ENCODE results near the gene PKDREJ. TPM values are rescaled to one million over a fixed set of nuclear protein-coding genes. Genes with fewer than 3 reads are reported as not detected.

PKDREJ gene
- total RNA-seq, 1 donor: not detected

DNA sequence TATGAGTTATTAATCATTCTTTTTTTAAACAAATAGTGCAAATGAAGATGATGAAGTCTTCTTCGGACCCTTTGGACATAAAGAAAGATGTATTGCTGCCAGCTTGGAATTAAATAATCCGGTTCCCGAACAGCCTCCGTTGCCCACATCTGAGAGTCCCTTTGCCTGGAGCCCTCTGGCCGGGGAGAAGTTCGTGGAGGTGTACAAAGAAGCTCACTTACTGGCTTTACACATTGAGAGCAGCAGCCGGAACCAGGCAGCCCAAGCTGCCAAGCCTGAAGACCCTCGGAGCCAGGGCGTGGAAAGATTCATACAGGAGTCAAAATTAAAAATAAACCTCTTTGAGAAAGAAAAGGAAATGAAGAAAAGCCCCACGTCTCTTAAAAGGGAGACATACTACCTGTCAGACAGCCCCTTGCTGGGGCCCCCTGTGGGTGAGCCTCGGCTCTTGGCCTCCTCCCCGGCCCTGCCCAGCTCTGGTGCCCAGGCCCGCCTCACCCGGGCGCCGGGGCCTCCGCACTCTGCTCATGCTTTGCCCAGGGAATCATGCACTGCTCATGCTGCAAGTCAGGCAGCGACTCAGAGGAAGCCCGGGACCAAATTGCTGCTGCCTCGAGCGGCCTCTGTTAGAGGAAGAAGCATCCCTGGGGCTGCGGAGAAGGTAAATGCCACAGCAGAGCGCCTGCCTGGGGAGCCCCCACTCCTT lies 45.3 kb upstream of the PKDREJ start:
- Histone ChIP-seq H3K79me2 (ENCODE audit: insufficient read depth, low read length) (peaks cover 77% of the 10 kb centered on the region), H3K4me3 (ENCODE audit: insufficient read depth, low read length) (no peak overlapping the region), H3K36me3 (ENCODE audit: insufficient read depth, low read length) (peaks cover 17% of the 10 kb centered on the region), H3K27ac (ENCODE audit: low read depth, low read length) (no peak overlapping the region), H2AFZ (ENCODE audit: low read length) (no peak overlapping the region), H3K9me3 (ENCODE audit: low read depth, low read length) (no peaks in the 10 kb centered on the region), H3K4me1 (ENCODE audit: insufficient read depth, low read length) (peaks cover 4% of the 10 kb centered on the region), H3K27me3 (ENCODE audit: insufficient read depth, low read length) (no peaks in the 10 kb centered on the region), H4K20me1 (ENCODE audit: insufficient read depth, low read length) (no peaks in the 10 kb centered on the region), H3K4me2 (ENCODE audit: insufficient read depth, low read length) (no peak overlapping the region)
- TF ChIP-seq, protein P1, sequence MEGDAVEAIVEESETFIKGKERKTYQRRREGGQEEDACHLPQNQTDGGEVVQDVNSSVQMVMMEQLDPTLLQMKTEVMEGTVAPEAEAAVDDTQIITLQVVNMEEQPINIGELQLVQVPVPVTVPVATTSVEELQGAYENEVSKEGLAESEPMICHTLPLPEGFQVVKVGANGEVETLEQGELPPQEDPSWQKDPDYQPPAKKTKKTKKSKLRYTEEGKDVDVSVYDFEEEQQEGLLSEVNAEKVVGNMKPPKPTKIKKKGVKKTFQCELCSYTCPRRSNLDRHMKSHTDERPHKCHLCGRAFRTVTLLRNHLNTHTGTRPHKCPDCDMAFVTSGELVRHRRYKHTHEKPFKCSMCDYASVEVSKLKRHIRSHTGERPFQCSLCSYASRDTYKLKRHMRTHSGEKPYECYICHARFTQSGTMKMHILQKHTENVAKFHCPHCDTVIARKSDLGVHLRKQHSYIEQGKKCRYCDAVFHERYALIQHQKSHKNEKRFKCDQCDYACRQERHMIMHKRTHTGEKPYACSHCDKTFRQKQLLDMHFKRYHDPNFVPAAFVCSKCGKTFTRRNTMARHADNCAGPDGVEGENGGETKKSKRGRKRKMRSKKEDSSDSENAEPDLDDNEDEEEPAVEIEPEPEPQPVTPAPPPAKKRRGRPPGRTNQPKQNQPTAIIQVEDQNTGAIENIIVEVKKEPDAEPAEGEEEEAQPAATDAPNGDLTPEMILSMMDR (IDR thresholded peaks at IDR 0.05; ENCODE audit: extremely low read depth, low read depth, low read length): no peak
- DNase-seq (ENCODE audit: insufficient read length, low spot score, missing footprints): no peak

DNA sequence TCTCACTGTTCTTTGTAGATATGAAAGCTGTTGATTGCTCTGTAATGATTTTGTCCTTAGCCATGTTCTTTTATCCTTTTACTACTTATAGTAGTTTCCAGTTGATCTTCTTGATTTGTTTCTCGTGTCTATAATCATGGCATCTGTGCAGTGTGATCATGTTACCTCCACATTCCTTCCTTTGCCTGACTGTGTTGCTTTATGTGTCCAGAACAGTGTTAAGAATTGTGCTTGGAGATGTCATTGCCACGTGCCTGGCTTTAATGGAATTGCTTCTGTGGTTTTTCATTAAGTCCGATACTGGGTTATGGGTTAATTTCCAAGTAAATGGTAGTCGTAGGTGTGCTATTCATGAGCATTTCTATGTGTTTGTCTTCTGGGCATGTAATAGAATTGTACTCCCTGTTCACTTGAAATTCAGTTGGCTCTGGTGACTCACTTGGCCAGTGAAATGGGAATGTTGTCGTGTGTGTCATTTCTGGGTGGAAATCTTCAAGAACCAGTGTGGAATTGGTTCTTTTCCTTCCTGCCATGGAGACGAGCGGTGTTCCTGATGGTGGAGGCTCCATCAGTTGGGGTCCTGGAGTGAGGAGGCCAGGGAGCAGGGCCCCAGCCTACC lies 40.3 kb upstream of the PKDREJ start:
- peak overlapping the region; percentile 42 for H3K27ac ChIP-seq (ENCODE audit: low read depth, low read length)
- H3K4me2 ChIP-seq (ENCODE audit: insufficient read depth, low read length): peak overlapping the region; percentile 47
- peaks cover 8% of the 10 kb centered on the region for H3K4me1 ChIP-seq (ENCODE audit: insufficient read depth, low read length)
- H4K20me1 ChIP-seq (ENCODE audit: insufficient read depth, low read length): no peaks in the 10 kb centered on the region
- peaks cover 14% of the 10 kb centered on the region for H3K36me3 ChIP-seq (ENCODE audit: insufficient read depth, low read length)
- peak; percentile 85 for DNase-seq (ENCODE audit: insufficient read length, low spot score, missing footprints)
- H3K79me2 ChIP-seq (ENCODE audit: insufficient read depth, low read length): peaks cover 84% of the 10 kb centered on the region
- no peaks in the 10 kb centered on the region for H3K27me3 ChIP-seq (ENCODE audit: insufficient read depth, low read length)
- no peak overlapping the region for H3K4me3 ChIP-seq (ENCODE audit: insufficient read depth, low read length)
- TF ChIP-seq, protein P1 (IDR thresholded peaks at IDR 0.05; ENCODE audit: extremely low read depth, low read depth, low read length): no peak
- H2AFZ ChIP-seq (ENCODE audit: low read length): peak overlapping the region; percentile 23
- no peaks in the 10 kb centered on the region for H3K9me3 ChIP-seq (ENCODE audit: low read depth, low read length)

DNA sequence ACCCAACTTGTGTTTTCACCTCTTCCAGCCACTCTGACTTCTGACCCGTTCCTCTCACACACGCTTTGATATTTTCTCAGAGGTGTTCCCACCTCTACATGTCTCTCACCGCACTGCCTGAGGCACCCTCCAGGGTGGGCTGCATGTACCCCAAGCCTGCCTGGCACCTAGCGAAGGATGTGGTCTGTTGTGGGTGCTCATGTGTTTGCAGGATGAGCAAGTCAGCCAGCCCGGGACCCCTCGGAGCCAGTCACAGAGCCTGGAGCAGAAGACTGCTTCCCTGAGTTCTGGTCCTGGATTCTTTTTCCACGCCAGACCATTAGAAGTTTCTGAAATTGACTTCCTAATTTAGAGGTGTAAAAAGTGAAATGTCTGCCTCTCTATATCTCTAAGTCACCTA lies 37.3 kb upstream of the PKDREJ start:
- Histone ChIP-seq H3K9me3 (ENCODE audit: low read depth, low read length) (no peaks in the 10 kb centered on the region), H3K27ac (ENCODE audit: low read depth, low read length) (no peak overlapping the region), H3K79me2 (ENCODE audit: insufficient read depth, low read length) (peaks cover 73% of the 10 kb centered on the region), H4K20me1 (ENCODE audit: insufficient read depth, low read length) (no peaks in the 10 kb centered on the region), H3K36me3 (ENCODE audit: insufficient read depth, low read length) (peaks cover 12% of the 10 kb centered on the region), H3K4me2 (ENCODE audit: insufficient read depth, low read length) (no peak overlapping the region), H3K4me1 (ENCODE audit: insufficient read depth, low read length) (peaks cover 25% of the 10 kb centered on the region), H3K27me3 (ENCODE audit: insufficient read depth, low read length) (no peaks in the 10 kb centered on the region), H3K4me3 (ENCODE audit: insufficient read depth, low read length) (no peak overlapping the region), H2AFZ (ENCODE audit: low read length) (no peak overlapping the region)
- TF ChIP-seq, protein P1 (IDR thresholded peaks at IDR 0.05; ENCODE audit: extremely low read depth, low read depth, low read length): no peak
- no peak for DNase-seq (ENCODE audit: insufficient read length, low spot score, missing footprints)

DNA sequence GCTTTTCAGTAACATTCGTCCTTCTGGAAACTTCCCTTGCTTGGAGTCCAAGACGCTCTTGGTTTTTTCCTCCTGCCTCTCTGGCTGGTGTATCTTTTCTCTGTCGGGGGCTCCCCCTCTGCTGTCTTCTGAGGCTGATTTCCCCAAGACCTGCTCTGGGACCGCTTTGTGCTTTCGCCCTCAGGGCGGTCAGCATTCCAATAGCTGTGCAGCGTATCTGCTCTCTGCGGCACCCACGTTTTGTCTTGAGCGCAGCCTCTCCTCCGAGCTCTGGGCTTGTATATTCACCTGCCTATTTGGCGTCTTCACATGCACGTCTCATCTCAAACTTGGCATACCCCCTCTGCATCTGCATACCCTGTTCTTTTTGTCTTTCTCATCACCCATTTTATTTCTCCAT lies 36.0 kb upstream of the PKDREJ start:
- H3K4me2 ChIP-seq (ENCODE audit: insufficient read depth, low read length): no peak overlapping the region
- no peak overlapping the region for H2AFZ ChIP-seq (ENCODE audit: low read length)
- H3K9me3 ChIP-seq (ENCODE audit: low read depth, low read length): no peaks in the 10 kb centered on the region
- no peak overlapping the region for H3K27ac ChIP-seq (ENCODE audit: low read depth, low read length)
- DNase-seq (ENCODE audit: insufficient read length, low spot score, missing footprints): peak; percentile 19
- H3K36me3 ChIP-seq (ENCODE audit: insufficient read depth, low read length): peaks cover 12% of the 10 kb centered on the region
- peaks cover 59% of the 10 kb centered on the region for H3K79me2 ChIP-seq (ENCODE audit: insufficient read depth, low read length)
- H4K20me1 ChIP-seq (ENCODE audit: insufficient read depth, low read length): no peaks in the 10 kb centered on the region
- peaks cover 27% of the 10 kb centered on the region for H3K4me1 ChIP-seq (ENCODE audit: insufficient read depth, low read length)
- H3K4me3 ChIP-seq (ENCODE audit: insufficient read depth, low read length): no peak overlapping the region
- TF ChIP-seq, protein P1 (IDR thresholded peaks at IDR 0.05; ENCODE audit: extremely low read depth, low read depth, low read length): no peak
- no peaks in the 10 kb centered on the region for H3K27me3 ChIP-seq (ENCODE audit: insufficient read depth, low read length)

Measured in osteoblast (primary cell).